T-helper 1 cell treated with Interleukin-12 subunit alpha and Interleukin-12 subunit beta and Interleukin-4 antibody, amounts not matched to agents 30 μg/mL and 1 μg/mL, for 36 hours (primary cell): ENCODE measurements around the gene RARB.

Source experiments
- H3K27ac Mint-ChIP-seq: one replicate; pipeline ENCODE4 v1.8.0; 2021; ENCODE audit warnings: mild to moderate bottlenecking, mixed read lengths
- H3K27me3 Mint-ChIP-seq: one replicate; pipeline ENCODE4 v1.8.0; 2021; ENCODE audit warnings: low read depth, mixed read lengths
- H3K36me3 Mint-ChIP-seq: one replicate; pipeline ENCODE4 v1.8.0; 2021; ENCODE audit warnings: low read depth, mixed read lengths
- H3K4me1 Mint-ChIP-seq: one replicate; pipeline ENCODE4 v1.8.0; 2021; ENCODE audit warnings: low read depth, mixed read lengths
- H3K4me3 Mint-ChIP-seq: one replicate; pipeline ENCODE4 v1.8.0; 2021; ENCODE audit warnings: mild to moderate bottlenecking, moderate library complexity, mixed read lengths
- H3K9me3 Mint-ChIP-seq: one replicate; pipeline ENCODE4 v1.8.0; 2021; ENCODE audit warnings: mixed read lengths

The RARB gene

DNA sequence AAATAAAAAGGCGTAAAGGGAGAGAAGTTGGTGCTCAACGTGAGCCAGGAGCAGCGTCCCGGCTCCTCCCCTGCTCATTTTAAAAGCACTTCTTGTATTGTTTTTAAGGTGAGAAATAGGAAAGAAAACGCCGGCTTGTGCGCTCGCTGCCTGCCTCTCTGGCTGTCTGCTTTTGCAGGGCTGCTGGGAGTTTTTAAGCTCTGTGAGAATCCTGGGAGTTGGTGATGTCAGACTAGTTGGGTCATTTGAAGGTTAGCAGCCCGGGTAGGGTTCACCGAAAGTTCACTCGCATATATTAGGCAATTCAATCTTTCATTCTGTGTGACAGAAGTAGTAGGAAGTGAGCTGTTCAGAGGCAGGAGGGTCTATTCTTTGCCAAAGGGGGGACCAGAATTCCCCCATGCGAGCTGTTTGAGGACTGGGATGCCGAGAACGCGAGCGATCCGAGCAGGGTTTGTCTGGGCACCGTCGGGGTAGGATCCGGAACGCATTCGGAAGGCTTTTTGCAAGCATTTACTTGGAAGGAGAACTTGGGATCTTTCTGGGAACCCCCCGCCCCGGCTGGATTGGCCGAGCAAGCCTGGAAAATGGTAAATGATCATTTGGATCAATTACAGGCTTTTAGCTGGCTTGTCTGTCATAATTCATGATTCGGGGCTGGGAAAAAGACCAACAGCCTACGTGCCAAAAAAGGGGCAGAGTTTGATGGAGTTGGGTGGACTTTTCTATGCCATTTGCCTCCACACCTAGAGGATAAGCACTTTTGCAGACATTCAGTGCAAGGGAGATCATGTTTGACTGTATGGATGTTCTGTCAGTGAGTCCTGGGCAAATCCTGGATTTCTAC is at the start of gene RARB:
TSS of gene RARB (plus strand) at position 322 of the 847 bp plus-strand sequence. CDS start at position 791, 469 bp downstream.
- no peaks in the 10 kb centered on the region for H3K4me1 Mint-ChIP-seq
- no peaks in the 10 kb centered on the region for H3K36me3 Mint-ChIP-seq
- no peak within 1 kb of the TSS for H3K27ac Mint-ChIP-seq
- H3K27me3 Mint-ChIP-seq, result peaks cover 56% of the 10 kb centered on the region
- H3K4me3 Mint-ChIP-seq, result no peak within 1 kb of the TSS
- no peaks in the 10 kb centered on the region for H3K9me3 Mint-ChIP-seq

DNA sequence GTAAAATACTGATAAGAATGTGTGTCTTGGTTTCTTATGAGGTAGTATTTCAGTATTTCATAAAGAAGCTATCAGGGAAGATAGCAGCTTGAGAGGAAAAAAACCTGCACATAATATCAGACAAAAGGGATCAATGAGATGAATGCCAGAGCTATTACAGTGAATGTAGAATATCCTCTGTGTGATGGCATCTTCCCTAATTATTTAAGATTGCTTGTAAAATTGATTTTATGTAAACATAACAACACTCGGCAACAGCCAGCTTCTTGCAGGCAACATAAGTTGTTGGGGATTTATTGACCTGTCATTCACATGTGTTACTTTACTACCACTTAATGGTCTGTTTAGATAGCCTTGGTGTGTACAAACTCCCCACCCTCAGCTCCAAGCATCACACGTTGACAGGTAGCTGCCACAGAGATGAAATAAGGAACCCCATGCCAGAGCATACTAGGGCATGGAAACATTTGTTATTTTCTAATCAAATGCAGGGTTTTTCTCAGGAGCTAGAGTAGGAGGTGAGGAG is 49.2 kb upstream of the RARB start:
- no peak overlapping the region for H3K4me3 Mint-ChIP-seq
- no peaks in the 10 kb centered on the region for H3K27me3 Mint-ChIP-seq
- no peak overlapping the region for H3K27ac Mint-ChIP-seq
- no peaks in the 10 kb centered on the region for H3K4me1 Mint-ChIP-seq
- peaks cover 4% of the 10 kb centered on the region for H3K9me3 Mint-ChIP-seq
- no peaks in the 10 kb centered on the region for H3K36me3 Mint-ChIP-seq

DNA sequence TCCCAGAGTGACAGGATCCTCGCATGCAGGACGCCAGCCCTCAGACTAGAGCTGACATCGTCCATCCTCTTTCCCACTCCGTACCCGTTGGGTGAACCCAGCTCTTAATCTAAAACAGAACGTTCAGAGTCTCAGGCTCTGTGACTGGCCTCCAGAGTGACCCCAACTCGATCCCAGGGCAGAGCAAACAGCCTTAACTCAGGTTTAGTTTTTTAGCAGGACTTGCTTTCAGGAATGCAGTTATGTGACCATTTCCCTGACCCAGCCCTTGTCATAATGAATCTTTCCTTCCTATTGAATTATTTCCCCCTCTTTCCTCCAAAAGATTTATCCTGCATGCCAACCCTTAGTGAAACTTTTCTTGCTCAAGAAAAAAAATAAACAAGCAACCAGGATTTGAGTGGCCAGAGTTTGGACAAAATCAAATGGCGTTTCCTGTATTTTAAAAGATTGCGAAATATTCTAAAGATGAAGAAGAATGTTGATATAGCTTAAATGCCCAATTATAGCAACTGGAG is 47.8 kb upstream of the RARB start:
- no peaks in the 10 kb centered on the region for H3K4me1 Mint-ChIP-seq
- no peak overlapping the region for H3K27ac Mint-ChIP-seq
- H3K4me3 Mint-ChIP-seq, result no peak overlapping the region

DNA sequence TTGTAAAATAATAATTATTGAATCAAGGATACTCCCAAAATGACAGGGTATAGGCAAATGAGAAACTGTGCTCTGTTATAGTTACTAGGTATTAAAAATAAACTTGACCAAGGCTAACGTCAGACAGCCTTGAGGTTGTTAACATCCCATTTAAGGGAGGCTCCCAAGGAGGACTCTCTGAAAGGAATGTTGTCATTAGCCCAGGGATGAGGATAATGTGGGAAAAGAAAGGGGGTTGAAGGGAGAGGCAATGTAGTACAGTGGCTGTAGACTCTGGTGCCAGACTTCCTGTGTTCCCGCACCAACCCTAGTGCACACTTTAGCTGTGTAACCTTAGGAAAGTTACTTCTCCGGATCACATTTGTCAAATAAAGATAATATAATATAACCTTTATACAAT is 47.0 kb upstream of the RARB start:
- Mint-ChIP-seq H3K9me3 (peaks cover 3% of the 10 kb centered on the region), H3K27ac (no peak overlapping the region), H3K36me3 (no peaks in the 10 kb centered on the region), H3K27me3 (no peaks in the 10 kb centered on the region), H3K4me3 (no peak overlapping the region), H3K4me1 (no peaks in the 10 kb centered on the region)

More for the DNA sequence above, 47.8 kb upstream of the RARB start:
- H3K27me3 Mint-ChIP-seq, result no peaks in the 10 kb centered on the region
- no peaks in the 10 kb centered on the region for H3K36me3 Mint-ChIP-seq
- peaks cover 4% of the 10 kb centered on the region for H3K9me3 Mint-ChIP-seq

DNA sequence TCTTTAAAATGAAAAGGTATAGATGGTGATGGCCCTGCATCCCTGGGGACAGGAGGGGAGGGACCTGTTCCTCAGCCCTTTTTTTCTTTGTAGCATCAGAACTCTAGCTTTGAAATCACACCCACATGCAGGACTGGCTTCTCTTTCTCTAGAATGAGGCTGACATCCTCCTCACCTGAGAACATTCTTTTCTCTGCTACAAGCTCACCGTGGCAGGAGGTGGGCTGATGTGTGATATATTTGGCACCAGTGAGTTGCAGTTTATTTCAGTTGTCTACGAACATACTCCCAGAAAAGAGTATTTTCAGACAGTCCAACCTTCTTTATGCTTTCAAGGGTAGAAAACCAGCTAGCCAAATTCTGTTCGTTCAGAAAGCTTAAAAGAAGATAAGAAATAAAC is 43.6 kb upstream of the RARB start:
- Mint-ChIP-seq H3K4me1 (no peaks in the 10 kb centered on the region), H3K36me3 (no peaks in the 10 kb centered on the region), H3K27ac (no peak overlapping the region), H3K9me3 (no peaks in the 10 kb centered on the region), H3K27me3 (no peaks in the 10 kb centered on the region), H3K4me3 (no peak overlapping the region)

DNA sequence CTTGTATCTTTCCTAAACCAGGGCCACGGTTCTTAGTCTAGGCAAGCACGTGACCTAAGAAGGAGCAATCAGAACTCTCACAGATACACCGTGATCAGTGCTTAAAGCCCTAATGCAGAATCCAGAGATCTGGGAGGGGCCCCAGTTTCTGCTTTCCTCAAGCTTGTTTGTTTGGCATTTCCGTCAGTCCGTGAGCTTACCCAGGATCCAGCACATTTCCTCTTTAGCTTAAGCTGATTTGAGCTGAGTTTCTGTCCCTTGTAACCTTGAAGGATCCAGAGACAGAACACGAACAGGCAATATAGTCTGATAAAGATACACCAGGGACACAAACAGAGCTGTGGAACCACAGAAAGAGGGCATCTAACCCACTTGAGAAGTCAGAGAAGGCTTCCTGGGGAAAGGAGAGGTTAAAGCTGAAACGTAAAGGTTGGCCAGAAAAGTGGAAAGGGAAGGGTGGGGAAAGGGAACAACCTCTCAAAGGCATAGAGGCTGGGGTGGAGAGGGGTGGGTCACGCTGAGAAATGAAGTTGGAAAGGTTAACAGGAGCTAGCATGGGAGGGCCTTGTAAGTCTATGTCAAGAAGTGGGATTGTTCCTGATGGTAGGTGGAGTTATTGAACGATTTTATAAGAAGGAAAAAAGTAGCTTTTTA is 42.1 kb upstream of the RARB start:
- H3K36me3 Mint-ChIP-seq, result no peaks in the 10 kb centered on the region
- no peaks in the 10 kb centered on the region for H3K4me1 Mint-ChIP-seq
- no peak overlapping the region for H3K27ac Mint-ChIP-seq
- no peak overlapping the region for H3K4me3 Mint-ChIP-seq
- no peaks in the 10 kb centered on the region for H3K27me3 Mint-ChIP-seq
- no peaks in the 10 kb centered on the region for H3K9me3 Mint-ChIP-seq

DNA sequence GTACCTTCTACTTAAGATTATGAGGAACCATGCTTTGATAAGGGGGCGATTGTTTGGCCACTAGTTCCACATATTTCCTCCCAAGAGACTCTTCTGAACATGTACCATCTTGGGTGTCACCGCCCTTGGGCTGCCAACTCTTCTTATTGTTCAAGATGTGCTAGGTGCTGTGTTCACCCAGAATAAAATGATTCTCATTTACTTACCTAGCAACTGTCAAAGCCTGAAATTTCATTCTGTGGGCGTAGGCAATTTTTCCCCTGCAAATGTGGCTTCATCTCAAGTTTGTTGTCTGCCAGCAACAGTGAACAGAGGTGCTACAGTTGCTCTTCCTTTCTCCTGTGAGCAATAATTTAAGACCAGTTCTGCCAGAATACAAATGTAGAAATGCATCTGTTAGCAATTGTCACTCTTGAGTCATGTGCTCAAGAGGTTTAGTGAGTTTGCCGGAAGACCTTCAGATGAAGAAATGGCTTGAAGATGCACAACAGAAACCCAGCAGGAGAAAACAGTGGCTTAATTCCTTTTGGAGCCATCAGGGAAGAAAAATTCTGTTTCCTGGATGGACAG is 41.3 kb upstream of the RARB start:
- Mint-ChIP-seq H3K36me3 (no peaks in the 10 kb centered on the region), H3K9me3 (peaks cover 1% of the 10 kb centered on the region), H3K4me3 (no peak overlapping the region), H3K27me3 (no peaks in the 10 kb centered on the region), H3K4me1 (no peaks in the 10 kb centered on the region), H3K27ac (no peak overlapping the region)

DNA sequence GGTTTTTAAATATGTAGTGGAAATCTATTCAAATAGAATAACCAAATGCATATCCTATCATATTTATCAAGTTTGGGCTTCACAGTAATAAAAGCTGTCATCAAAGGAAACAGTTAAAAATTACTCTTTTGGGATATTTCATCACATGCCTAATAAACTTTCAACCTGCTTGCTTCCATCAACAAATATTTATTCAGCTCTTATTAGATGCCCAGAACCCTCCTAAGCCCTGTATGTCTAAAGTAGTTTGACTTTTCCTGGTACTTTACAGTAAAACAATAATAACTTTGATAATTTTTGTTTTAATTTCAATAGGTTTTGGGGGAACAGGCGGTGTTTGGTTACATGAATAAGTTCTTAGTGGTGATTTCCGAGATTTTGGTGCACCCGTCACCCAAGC is 37.5 kb upstream of the RARB start:
- H3K27ac Mint-ChIP-seq, result no peak overlapping the region
- H3K27me3 Mint-ChIP-seq, result no peaks in the 10 kb centered on the region
- H3K9me3 Mint-ChIP-seq, result peaks cover 3% of the 10 kb centered on the region
- H3K4me3 Mint-ChIP-seq, result no peak overlapping the region
- no peaks in the 10 kb centered on the region for H3K36me3 Mint-ChIP-seq
- no peaks in the 10 kb centered on the region for H3K4me1 Mint-ChIP-seq

DNA sequence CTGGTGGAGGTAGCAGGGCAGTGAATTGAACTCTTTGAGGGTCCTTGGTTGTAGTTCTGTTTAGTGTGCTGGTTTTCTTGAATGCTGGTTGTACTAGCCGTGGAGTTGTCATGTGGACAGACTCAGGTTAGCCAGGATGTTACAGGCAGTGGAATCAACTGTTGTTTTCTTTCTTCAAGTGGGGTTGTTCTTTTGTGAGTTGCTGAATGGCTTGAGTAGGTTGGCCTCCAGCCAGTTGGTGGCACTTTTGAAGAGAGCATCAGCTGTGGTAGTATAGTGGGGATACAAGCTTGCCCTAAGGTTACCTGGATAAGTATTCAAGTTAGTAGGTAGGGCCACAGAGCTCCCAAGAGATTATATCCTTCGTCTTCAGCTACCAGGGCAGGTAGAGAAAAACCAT is 31.8 kb upstream of the RARB start:
- Mint-ChIP-seq H3K27me3 (no peaks in the 10 kb centered on the region), H3K27ac (no peak overlapping the region), H3K36me3 (no peaks in the 10 kb centered on the region), H3K4me1 (no peaks in the 10 kb centered on the region), H3K9me3 (peaks cover 3% of the 10 kb centered on the region), H3K4me3 (no peak overlapping the region)

DNA sequence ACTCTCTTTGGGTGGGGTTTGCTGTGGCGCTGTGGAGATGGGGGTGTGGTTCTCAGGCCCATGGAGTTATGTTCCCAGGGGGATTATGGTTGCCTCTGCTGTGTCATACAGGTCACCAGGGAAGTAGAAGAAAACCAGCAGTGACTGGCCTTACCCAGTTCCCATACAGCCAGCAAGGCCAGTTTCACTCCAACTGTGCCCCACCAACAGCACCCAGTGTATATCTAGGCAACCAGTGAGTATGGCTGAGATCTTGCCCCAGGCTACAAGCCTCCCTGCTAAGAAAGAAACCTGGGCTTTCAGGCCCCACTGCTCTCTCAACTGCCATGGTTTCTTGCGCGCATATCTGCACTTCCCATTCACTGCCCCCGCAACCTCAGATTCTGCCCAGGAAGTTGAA is 31.4 kb upstream of the RARB start:
- no peaks in the 10 kb centered on the region for H3K27me3 Mint-ChIP-seq
- no peaks in the 10 kb centered on the region for H3K36me3 Mint-ChIP-seq
- H3K4me1 Mint-ChIP-seq, result no peaks in the 10 kb centered on the region
- no peak overlapping the region for H3K27ac Mint-ChIP-seq
- H3K9me3 Mint-ChIP-seq, result peaks cover 3% of the 10 kb centered on the region
- H3K4me3 Mint-ChIP-seq, result no peak overlapping the region

DNA sequence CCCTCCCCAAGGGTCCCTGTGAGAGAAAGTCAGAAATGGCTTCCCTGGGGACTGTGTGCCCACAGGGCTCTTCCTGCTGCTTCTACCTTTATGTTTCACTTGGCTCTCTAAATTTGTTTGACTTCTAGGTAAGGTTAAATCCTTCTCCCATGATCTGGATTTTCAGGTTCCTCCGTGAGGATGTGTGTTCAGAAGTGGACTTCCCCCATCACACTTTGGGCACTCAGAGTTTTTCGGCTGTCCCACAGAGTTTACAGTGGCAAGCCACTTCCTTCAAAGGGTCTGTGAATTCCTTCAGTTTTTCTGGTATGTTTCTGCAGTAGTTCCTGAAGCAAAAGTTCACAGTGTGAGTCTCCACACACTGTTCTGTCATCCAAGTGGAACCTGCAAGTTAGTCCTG is 30.9 kb upstream of the RARB start:
- Mint-ChIP-seq H3K4me3 (no peak overlapping the region), H3K36me3 (no peaks in the 10 kb centered on the region), H3K27ac (no peak overlapping the region), H3K27me3 (no peaks in the 10 kb centered on the region), H3K4me1 (no peaks in the 10 kb centered on the region), H3K9me3 (no peaks in the 10 kb centered on the region)

DNA sequence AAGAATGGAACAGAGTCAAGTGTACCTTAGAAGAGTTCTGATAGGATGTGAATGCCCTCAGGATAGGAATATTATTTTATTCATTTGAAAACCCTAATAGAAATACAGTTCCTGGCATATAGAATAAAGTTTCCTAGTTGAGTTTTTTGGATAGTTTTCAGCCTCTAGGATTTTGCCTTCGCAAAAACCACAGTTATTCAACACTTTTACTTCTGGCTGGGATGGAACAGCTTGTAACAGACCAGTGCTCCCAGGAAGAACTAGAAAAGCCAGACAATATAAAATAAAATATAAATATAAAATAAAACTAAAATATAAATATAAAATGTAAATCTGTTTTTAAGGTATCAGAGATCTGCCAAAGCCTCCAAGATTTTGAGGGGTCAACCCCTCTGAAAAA is 27.5 kb upstream of the RARB start:
- no peaks in the 10 kb centered on the region for H3K36me3 Mint-ChIP-seq
- H3K4me3 Mint-ChIP-seq, result no peak overlapping the region
- H3K27me3 Mint-ChIP-seq, result no peaks in the 10 kb centered on the region
- no peaks in the 10 kb centered on the region for H3K9me3 Mint-ChIP-seq
- H3K4me1 Mint-ChIP-seq, result no peaks in the 10 kb centered on the region
- H3K27ac Mint-ChIP-seq, result no peak overlapping the region

DNA sequence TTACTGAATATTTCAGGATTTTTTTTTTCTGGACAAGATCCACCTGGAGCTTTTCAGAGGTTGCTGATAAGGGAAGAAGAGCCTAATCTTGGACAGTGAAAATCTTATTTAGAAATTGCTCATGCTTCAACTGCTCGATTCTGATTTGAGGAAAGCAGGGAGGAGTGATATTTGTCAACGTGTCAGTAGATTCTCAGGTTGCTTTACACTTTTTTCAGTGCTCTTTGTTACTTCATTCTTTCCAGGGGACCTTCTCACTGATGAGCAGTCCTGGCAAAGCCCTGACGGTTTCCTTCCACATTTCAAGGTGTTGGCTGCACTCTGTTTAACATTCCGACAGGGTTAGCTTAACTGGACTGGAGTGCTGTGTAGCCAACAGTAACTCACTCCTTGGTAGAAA is 24.1 kb upstream of the RARB start:
- Mint-ChIP-seq H3K36me3 (no peaks in the 10 kb centered on the region), H3K4me3 (no peak overlapping the region), H3K4me1 (no peaks in the 10 kb centered on the region), H3K27ac (no peak overlapping the region), H3K27me3 (no peaks in the 10 kb centered on the region), H3K9me3 (no peaks in the 10 kb centered on the region)

DNA sequence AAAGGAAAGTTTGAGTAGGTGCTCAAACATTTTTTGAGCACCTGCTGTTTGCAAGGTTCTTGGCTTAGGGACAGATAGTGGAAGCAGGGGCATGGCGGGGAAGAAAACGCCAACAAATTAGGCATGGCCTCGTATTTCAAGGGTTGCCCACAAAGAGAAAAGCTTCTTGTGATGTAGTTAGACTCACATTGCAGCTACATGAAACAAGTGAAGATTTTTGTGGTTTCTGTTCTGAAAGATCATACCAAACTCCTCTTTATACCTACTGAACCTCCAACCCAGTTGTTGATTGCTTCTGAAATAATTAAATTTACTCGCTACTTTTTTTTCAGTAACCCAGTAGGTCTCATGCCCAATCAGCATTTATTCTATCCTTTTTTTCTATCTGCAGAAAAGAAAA is 23.5 kb upstream of the RARB start:
- no peak overlapping the region for H3K27ac Mint-ChIP-seq
- no peaks in the 10 kb centered on the region for H3K36me3 Mint-ChIP-seq
- no peaks in the 10 kb centered on the region for H3K27me3 Mint-ChIP-seq
- no peak overlapping the region for H3K4me3 Mint-ChIP-seq
- no peaks in the 10 kb centered on the region for H3K4me1 Mint-ChIP-seq
- H3K9me3 Mint-ChIP-seq, result no peaks in the 10 kb centered on the region

DNA sequence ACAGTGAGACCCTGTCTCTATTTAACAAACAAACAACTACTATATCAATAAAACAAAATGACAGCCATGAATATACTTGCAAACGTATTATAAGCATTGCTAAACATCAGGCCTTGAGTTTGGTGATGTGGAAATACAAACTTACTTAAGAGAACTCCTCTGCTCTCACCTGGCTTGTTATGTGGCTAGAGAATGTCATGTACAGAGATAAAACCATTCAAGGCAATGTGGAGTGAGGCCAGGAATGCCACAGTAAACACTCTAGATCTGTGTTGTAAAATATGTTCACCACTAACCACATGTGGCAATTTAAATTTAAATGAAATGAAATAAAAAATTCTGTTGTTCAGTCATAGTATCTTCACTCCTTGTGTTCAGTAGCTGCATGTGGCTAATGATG is 22.7 kb upstream of the RARB start:
- H3K36me3 Mint-ChIP-seq, result no peaks in the 10 kb centered on the region
- no peak overlapping the region for H3K4me3 Mint-ChIP-seq
- H3K27ac Mint-ChIP-seq, result no peak overlapping the region
- H3K4me1 Mint-ChIP-seq, result no peaks in the 10 kb centered on the region
- no peaks in the 10 kb centered on the region for H3K9me3 Mint-ChIP-seq
- no peaks in the 10 kb centered on the region for H3K27me3 Mint-ChIP-seq
